Activated CD4-positive, alpha-beta T cell treated with anti-CD3 and anti-CD28 coated beads for 36 hours (primary cell): ENCODE data around the gene MRPS14. TPM values are rescaled to one million over a fixed set of nuclear protein-coding genes. Genes with fewer than 3 reads are reported as not detected.

Experiments
- ATAC-seq: fragments of 200-7000 bp; cut with Tn5 transposase; one replicate; pipeline ENCODE4 v1.10.0; 2021; ENCODE audit warnings: mild to moderate bottlenecking, moderate library complexity
- CTCF ChIA-PET: fragments of 350-600 bp; sonication (Branson Sonifier 250); formaldehyde crosslinking; loops from one replicate; lab custom pipeline; 2021; ENCODE audit warnings: antibody characterized with exemption; lab: Charles Lee
- POLR2A ChIA-PET: fragments of 350-600 bp; sonication (Branson Sonifier 250); formaldehyde crosslinking; loops from one replicate; lab custom pipeline; 2021; ENCODE audit warnings: antibody characterized with exemption, inconsistent platforms; lab: Charles Lee
- DNase-seq: peaks from one replicate; pipeline ENCODE4 v3.0.0-alpha.2; 2020
- H3K27ac Mint-ChIP-seq: one replicate; pipeline ENCODE4 v1.8.0; 2021; ENCODE audit warnings: mixed read lengths
- H3K27me3 Mint-ChIP-seq: one replicate; pipeline ENCODE4 v1.8.0; 2021; ENCODE audit warnings: mixed read lengths
- H3K36me3 Mint-ChIP-seq: one replicate; pipeline ENCODE4 v1.8.0; 2021; ENCODE audit warnings: low read depth, mixed read lengths
- H3K4me1 Mint-ChIP-seq: one replicate; pipeline ENCODE4 v1.8.0; 2021; ENCODE audit warnings: mixed read lengths
- H3K4me3 Mint-ChIP-seq: one replicate; pipeline ENCODE4 v1.8.0; 2021; ENCODE audit warnings: mild to moderate bottlenecking, moderate library complexity, mixed read lengths
- H3K9me3 Mint-ChIP-seq: one replicate; pipeline ENCODE4 v1.8.0; 2021; ENCODE audit warnings: low read depth, mixed read lengths
- intact Hi-C, 2 experiments: fragments of 100-400 bp; cut with DNase I in 1 of 2; cut with micrococcal nuclease in 1 of 2; formaldehyde crosslinking; loops; one replicate each; pipeline versions ENCODE4 v1.14.2 to v1.15.1; 2022 to 2024; cut with DNase I, micrococcal nuclease
- total RNA-seq, 2 experiments: library from RNA; stranded (reverse); gene quantifications; one replicate each; pipeline ENCODE4 v1.2.3, GENCODE V29; 2021

The MRPS14 gene
- total RNA-seq, 2 experiments from 2014 or later = 38.7 to 43.7 TPM

DNA sequence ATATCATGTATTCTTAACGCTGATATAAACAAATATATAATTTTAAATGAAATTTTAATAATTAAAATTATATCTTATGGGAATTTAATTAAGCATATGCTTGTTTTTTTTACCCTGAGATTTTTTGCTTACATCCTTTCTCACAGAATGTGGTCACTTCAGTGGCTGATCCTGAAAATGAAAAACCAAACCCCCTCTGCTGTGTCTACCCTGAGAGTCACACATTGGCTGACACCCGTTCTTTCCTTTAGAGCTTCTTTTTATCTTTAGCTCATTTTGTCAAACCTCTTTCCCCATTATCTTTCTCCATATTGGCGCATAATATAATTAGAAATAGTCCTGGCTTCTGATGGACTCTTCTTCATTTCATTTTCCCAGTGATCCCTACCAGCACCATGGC lies 34.2 kb downstream of the MRPS14 start:
- CTCF ChIA-PET = interaction anchor here (0.7 to 1.9 kb wide), 5 partner anchors 10 to 220 kb away, joined by 3 to 9 read pairs (median 3); no protein-coding TSS in a partner anchor
- Mint-ChIP-seq H3K27ac (peak overlapping the region; percentile 90), H3K36me3 (peaks cover 6% of the 10 kb centered on the region), H3K27me3 (no peaks in the 10 kb centered on the region), H3K4me3 (no peak overlapping the region), H3K4me1 (peaks cover 24% of the 10 kb centered on the region), H3K9me3 (no peaks in the 10 kb centered on the region)
- intact Hi-C loops = no loop called here
- no peak for DNase-seq
- POLR2A ChIA-PET = no interaction called here
- no peak for ATAC-seq

- Mint-ChIP-seq H3K27ac (no peak overlapping the region), H3K4me1 (peaks cover 22% of the 10 kb centered on the region), H3K4me3 (no peak overlapping the region), H3K9me3 (no peaks in the 10 kb centered on the region), H3K36me3 (peaks cover 7% of the 10 kb centered on the region), H3K27me3 (no peaks in the 10 kb centered on the region)
- ChIA-PET POLR2A (no interaction called here), CTCF (interaction anchor here (1.2 to 1.9 kb wide), 2 partner anchors 10 to 219 kb away, joined by 3 to 9 read pairs; no protein-coding TSS in a partner anchor)
- no peak for DNase-seq
- no peak for ATAC-seq
- intact Hi-C loops = no loop called here
Observed at GRCh38 chr1:174988539-174988938, 34.7 kb downstream of the MRPS14 start.

DNA sequence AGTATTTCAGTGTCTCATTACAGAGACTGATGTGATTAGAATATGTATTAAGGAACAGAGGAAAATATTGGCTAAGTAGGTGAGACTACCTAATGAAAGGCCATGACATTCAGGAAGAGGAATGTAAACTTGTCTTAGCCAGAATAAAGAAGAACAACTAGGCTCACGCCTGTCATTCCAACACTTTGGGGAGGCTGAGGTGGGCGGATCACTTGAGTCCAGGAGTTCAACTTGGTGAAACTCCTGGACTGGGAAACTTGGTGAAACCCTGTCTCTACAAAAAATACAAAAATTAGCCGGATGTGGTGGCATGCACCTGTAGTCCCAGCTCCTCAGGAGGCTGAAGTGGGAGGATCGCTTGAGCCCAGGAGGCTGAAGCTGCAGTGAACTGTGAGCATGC lies 38.3 kb downstream of the MRPS14 start:
- Mint-ChIP-seq H3K9me3 (no peaks in the 10 kb centered on the region), H3K27me3 (no peaks in the 10 kb centered on the region), H3K4me1 (peaks cover 32% of the 10 kb centered on the region), H3K27ac (no peak overlapping the region), H3K36me3 (peaks cover 23% of the 10 kb centered on the region), H3K4me3 (no peak overlapping the region)
- ChIA-PET CTCF (interaction anchor here (0.8 to 1.6 kb wide), 6 partner anchors 14 to 723 kb away, joined by 3 to 10 read pairs (median 6); partner anchors contain the start of gene CACYBP), POLR2A (no interaction called here)
- intact Hi-C loops = loop anchor here in 1 of 2 experiments (5.0 kb wide), 2 partner anchors 103 to 728 kb away; no protein-coding TSS in a partner anchor
- no peak for ATAC-seq
- DNase-seq = no peak

DNA sequence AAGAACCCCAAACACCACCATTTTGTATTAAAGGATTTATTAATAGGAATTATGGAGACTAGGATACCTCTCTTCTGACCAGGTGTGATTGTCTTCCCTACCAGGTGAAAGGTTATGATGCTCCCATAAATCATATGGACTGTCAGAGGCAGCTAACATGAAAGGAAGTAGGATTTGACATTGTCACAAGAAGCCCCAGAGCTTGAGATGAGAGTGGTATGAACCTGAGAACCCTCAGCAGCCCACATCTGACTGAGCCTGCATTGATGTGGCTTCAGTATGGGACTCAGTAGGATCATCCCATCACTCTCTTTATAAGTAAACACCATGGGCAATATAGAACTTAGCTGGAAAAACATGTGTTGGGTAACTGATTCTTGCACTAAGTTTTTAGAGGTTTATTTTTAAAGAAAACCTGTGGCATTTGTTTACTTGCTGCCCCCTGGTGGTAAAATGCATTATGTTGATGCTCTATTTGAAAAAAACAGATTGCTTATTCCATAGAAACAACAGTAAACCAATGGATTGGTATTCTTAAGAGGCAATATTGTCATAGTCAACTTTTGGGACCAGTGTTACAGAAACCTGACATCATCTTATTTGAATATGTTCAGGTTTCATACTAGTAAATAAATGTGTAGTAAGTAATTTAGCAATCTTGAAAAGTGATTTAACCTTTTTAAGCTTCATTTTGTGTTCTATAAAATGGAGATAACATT lies 40.1 kb downstream of the MRPS14 start:
- Mint-ChIP-seq H3K36me3 (peaks cover 20% of the 10 kb centered on the region), H3K27me3 (no peaks in the 10 kb centered on the region), H3K4me1 (peaks cover 19% of the 10 kb centered on the region), H3K4me3 (no peak overlapping the region), H3K9me3 (no peaks in the 10 kb centered on the region), H3K27ac (no peak overlapping the region)
- peak; percentile 39 for ATAC-seq
- ChIA-PET POLR2A (interaction anchor here (1.0 kb wide), 1 partner anchor 16 kb away, joined by 3 read pairs; the partner anchor contains the start of gene CACYBP), CTCF (interaction anchor here (0.7 to 2.6 kb wide), 24 partner anchors 9 to 217 kb away, joined by 3 to 11 read pairs (median 4); no protein-coding TSS in a partner anchor)
- intact Hi-C loops = loop anchor here (1.0 to 5.0 kb wide), 4 partner anchors 14 to 726 kb away; no protein-coding TSS in a partner anchor
- peak; percentile 44 for DNase-seq

DNA sequence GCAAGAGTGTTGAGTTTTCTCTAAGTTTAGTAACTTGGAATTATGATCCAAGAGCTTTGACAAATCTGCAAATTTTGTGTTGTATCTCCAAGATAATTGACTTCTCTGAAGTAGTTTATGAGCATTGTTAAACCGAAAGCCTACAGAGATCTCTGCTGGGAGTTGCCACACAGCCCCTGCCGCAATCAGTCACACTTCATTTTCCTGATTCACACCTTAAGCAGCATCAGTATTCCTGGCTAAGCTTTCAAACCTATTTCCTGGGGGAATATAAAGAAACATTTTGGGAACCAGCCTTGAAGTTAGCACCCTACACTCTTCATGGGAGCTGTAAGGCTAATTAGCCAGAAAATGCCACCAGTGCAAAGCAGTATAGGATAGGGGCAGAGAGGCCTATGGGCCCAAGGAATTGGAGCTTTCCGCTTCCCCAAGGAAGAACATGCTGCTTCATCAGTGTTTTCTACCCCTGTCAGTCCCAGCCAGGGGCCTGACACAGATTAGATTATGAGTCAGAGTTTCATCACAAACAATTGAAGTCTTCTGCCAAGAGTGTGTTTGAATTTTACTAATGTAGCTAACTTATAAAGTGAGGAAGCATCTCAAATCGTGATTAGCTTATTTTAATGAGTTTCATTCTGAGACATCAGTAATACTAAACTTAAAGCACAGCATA lies 46.7 kb downstream of the MRPS14 start:
- ATAC-seq (peak; percentile 94), DNase-seq (peak; percentile 16)
- H3K27ac Mint-ChIP-seq = peak overlapping the region; percentile 49
- H3K27me3 Mint-ChIP-seq = no peaks in the 10 kb centered on the region
- intact Hi-C loops = no loop called here
- H3K36me3 Mint-ChIP-seq = peaks cover 11% of the 10 kb centered on the region
- no peak overlapping the region for H3K4me3 Mint-ChIP-seq
- H3K4me1 Mint-ChIP-seq = peaks cover 37% of the 10 kb centered on the region
- ChIA-PET POLR2A (interaction anchor here (1.0 kb wide), 2 partner anchors 8 to 11 kb away, joined by 3 read pairs; no protein-coding TSS in a partner anchor), CTCF (interaction anchor here (0.7 to 1.7 kb wide), 5 partner anchors 10 to 34 kb away, joined by 3 to 11 read pairs (median 4); no protein-coding TSS in a partner anchor)
- H3K9me3 Mint-ChIP-seq = no peaks in the 10 kb centered on the region

DNA sequence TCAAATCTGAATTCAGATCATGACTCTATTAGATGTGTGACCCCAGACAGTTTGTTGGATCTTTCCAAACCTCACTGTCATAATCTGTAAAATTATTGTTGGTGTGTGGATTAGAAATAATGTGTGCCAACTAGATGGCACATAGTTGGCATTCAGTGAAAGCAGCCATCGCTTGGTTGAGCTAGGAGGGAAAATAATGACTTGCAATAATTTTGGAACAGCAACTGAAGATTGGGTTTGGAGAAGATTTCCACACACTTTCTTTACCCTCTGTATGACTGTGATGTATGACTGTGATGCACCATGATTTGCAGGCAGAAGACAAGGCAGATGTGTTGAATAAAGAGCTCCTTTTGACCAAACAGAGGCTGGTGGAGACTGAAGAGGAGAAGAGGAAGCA lies 47.5 kb downstream of the MRPS14 start:
- DNase-seq = no peak

GRCh38 chr1:174974711-174975119 lies 48.5 kb downstream of the MRPS14 start:
- no peaks in the 10 kb centered on the region for H3K9me3 Mint-ChIP-seq
- DNase-seq = no peak
- H3K36me3 Mint-ChIP-seq = peaks cover 14% of the 10 kb centered on the region
- no peak for ATAC-seq
- peaks cover 40% of the 10 kb centered on the region for H3K4me1 Mint-ChIP-seq
- no peak overlapping the region for H3K27ac Mint-ChIP-seq
- no peaks in the 10 kb centered on the region for H3K27me3 Mint-ChIP-seq
- CTCF ChIA-PET = interaction anchor here (1.1 to 1.6 kb wide), 2 partner anchors 8 to 203 kb away, joined by 3 to 4 read pairs; no protein-coding TSS in a partner anchor
- no peak overlapping the region for H3K4me3 Mint-ChIP-seq
- intact Hi-C loops = no loop called here
- POLR2A ChIA-PET = no interaction called here

More for the DNA sequence above, 47.5 kb downstream of the MRPS14 start:
- Mint-ChIP-seq H3K4me1 (peaks cover 41% of the 10 kb centered on the region), H3K27me3 (no peaks in the 10 kb centered on the region), H3K36me3 (peaks cover 11% of the 10 kb centered on the region), H3K4me3 (no peak overlapping the region), H3K27ac (peak overlapping the region; percentile 28), H3K9me3 (no peaks in the 10 kb centered on the region)
- no peak for ATAC-seq
- CTCF ChIA-PET = interaction anchor here (0.7 to 1.7 kb wide), 5 partner anchors 10 to 25 kb away, joined by 3 to 11 read pairs (median 4); no protein-coding TSS in a partner anchor
- intact Hi-C loops = no loop called here
- POLR2A ChIA-PET = no interaction called here

- Mint-ChIP-seq H3K36me3 (peaks cover 11% of the 10 kb centered on the region), H3K4me3 (no peak overlapping the region), H3K27me3 (no peaks in the 10 kb centered on the region), H3K9me3 (no peaks in the 10 kb centered on the region), H3K4me1 (peaks cover 53% of the 10 kb centered on the region), H3K27ac (no peak overlapping the region)
- intact Hi-C loops = no loop called here
- ChIA-PET CTCF (interaction anchor here (0.9 to 1.3 kb wide), 4 partner anchors 8 to 14 kb away, joined by 3 to 6 read pairs (median 4); no protein-coding TSS in a partner anchor), POLR2A (interaction anchor here (0.6 kb wide), 1 partner anchor 20 kb away, joined by 3 read pairs; no protein-coding TSS in a partner anchor)
- ATAC-seq (no peak), DNase-seq (no peak)
Observed at GRCh38 chr1:174971902-174972301, 51.3 kb downstream of the MRPS14 start.

- intact Hi-C loops = no loop called here
- no peak for DNase-seq
- CTCF ChIA-PET = interaction anchor here (0.9 to 1.8 kb wide), 5 partner anchors 9 to 15 kb away, joined by 3 to 6 read pairs (median 4); no protein-coding TSS in a partner anchor
- Mint-ChIP-seq H3K9me3 (no peaks in the 10 kb centered on the region), H3K27me3 (no peaks in the 10 kb centered on the region), H3K27ac (no peak overlapping the region), H3K36me3 (peaks cover 11% of the 10 kb centered on the region), H3K4me1 (peaks cover 51% of the 10 kb centered on the region), H3K4me3 (no peak overlapping the region)
- ATAC-seq = no peak
- POLR2A ChIA-PET = no interaction called here
Observed at GRCh38 chr1:174971466-174971865, 51.8 kb downstream of the MRPS14 start.

GRCh38 chr1:174969977-174970376 lies 53.2 kb downstream of the MRPS14 start:
- peak overlapping the region; percentile 33 for H3K27ac Mint-ChIP-seq
- intact Hi-C loops = loop anchor here (2.0 to 10.0 kb wide), 4 partner anchors 13 to 815 kb away; partner anchors contain the start of gene RABGAP1L (in 1 of the 2)
- no peak overlapping the region for H3K4me3 Mint-ChIP-seq
- DNase-seq (peak; percentile 33), ATAC-seq (peak; percentile 7)
- POLR2A ChIA-PET = interaction anchor here (0.6 kb wide), 1 partner anchor 946 kb away, joined by 4 read pairs; no protein-coding TSS in a partner anchor
- CTCF ChIA-PET = interaction anchor here (0.7 to 1.8 kb wide), 3 partner anchors 10 to 20 kb away, joined by 4 to 5 read pairs (median 4); no protein-coding TSS in a partner anchor
- no peaks in the 10 kb centered on the region for H3K27me3 Mint-ChIP-seq
- peaks cover 3% of the 10 kb centered on the region for H3K36me3 Mint-ChIP-seq
- no peaks in the 10 kb centered on the region for H3K9me3 Mint-ChIP-seq
- H3K4me1 Mint-ChIP-seq = peaks cover 55% of the 10 kb centered on the region
